Pulmonary artery endothelial cell (primary cell): ENCODE results near the gene KASH5. TPM values are rescaled to one million over a fixed set of nuclear protein-coding genes. Genes with fewer than 3 reads are reported as not detected.

Experiments
- DNase-seq: peaks from one replicate; pipeline ENCODE4 v3.0.0-alpha.2; 2011; ENCODE audit warnings: low read depth, low spot score
- total RNA-seq: library from RNA; depleted of rRNA; stranded (reverse); fragments of >200 nt; gene quantifications from 2 replicates; pipeline ENCODE4 v1.2.3, GENCODE V29; 2014

The KASH5 gene, protein sequence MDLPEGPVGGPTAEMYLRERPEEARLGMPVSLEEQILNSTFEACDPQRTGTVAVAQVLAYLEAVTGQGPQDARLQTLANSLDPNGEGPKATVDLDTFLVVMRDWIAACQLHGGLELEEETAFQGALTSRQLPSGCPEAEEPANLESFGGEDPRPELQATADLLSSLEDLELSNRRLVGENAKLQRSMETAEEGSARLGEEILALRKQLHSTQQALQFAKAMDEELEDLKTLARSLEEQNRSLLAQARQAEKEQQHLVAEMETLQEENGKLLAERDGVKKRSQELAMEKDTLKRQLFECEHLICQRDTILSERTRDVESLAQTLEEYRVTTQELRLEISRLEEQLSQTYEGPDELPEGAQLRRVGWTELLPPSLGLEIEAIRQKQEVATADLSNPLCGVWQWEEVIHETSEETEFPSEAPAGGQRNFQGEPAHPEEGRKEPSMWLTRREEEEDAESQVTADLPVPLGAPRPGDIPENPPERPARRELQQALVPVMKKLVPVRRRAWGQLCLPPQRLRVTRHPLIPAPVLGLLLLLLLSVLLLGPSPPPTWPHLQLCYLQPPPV
- not detected in 2 replicates for total RNA-seq

DNA sequence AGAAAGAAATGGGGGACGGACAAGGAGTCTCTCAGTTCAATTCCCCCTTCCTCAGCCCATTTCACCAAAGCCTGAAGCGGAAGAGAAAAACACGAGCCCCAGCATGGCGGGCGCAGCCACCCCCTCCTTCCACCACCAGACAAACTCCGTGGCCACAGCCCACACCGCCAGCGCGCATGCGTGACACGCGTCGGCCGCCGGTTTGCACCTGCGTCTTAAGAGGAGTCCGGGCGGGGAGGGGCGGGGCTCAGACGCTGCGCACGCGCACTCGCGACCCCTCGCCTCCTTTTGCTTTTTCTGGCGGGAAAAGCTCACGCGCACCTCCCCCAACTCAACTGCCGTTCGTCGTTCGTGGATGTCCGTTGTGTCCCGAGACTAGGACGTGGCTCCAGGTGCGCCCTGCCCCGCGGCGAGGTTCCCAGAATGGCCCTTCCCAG lies at the start of gene KASH5:
Gene KASH5 (plus strand): TSS at position 314 of the 437 bp plus-strand sequence. CDS start 2,635 bp downstream, outside the sequence.
- DNase-seq, result no peak

DNA sequence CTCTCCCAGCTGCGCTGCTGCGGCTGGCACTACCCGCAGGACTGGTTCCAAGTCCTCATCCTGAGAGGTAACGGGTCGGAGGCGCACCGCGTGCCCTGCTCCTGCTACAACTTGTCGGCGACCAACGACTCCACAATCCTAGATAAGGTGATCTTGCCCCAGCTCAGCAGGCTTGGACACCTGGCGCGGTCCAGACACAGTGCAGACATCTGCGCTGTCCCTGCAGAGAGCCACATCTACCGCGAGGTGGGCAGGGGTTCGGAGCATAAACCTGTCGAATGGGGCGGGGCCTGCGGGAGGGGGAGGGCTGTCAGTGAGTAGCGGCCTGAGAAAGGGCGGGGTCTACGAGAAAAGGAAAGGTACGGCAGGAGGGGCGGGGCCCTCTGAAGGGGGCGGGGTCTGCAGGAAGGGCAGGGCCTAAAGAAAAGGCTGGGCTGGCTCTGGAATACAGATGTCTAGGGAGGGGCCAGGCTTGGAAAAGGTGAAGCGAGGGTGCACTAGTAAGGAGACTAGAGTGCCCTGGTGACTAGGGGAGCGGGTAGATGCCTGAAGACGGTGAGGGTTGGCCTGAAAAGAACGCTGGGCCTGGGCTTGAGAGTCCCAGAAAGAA lies 49.3 kb upstream of the KASH5 start:
- DNase-seq, result no peak

DNA sequence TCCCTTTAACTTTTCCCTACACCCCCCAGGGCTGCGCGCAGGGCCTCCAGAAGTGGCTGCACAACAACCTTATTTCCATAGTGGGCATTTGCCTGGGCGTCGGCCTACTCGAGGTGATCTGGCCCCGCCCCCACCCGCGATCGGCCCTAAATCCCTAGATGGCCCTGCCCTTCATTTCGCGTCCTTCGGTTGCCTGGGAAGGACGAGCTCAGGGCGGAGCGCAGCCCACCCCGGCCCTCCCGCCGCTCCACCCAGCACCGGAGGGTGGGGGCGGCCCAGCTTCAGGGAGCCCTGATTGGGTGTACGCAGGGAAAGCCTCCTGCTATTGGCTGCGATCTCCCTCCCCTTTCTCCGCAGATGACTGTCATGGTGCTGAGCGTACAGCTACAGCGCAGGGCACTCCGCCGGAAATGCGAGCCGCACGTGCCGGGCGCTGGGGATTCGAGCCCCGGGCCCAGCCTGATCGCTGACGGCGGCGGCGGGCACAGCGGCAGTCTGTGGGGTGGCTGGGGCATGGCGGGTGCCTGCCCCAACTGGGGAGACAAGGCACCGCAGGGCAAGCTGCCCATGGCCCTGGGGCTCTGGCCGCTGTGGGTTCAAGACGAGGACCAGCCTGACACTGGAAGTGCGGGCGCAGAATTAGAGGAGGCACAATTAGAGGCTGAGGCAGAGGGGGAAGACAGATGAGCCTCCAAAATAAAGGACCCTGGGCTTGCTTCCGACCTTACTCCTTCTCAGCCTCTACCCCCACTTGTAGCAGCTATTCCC lies 48.6 kb upstream of the KASH5 start:
- peak; percentile 65 for DNase-seq

DNA sequence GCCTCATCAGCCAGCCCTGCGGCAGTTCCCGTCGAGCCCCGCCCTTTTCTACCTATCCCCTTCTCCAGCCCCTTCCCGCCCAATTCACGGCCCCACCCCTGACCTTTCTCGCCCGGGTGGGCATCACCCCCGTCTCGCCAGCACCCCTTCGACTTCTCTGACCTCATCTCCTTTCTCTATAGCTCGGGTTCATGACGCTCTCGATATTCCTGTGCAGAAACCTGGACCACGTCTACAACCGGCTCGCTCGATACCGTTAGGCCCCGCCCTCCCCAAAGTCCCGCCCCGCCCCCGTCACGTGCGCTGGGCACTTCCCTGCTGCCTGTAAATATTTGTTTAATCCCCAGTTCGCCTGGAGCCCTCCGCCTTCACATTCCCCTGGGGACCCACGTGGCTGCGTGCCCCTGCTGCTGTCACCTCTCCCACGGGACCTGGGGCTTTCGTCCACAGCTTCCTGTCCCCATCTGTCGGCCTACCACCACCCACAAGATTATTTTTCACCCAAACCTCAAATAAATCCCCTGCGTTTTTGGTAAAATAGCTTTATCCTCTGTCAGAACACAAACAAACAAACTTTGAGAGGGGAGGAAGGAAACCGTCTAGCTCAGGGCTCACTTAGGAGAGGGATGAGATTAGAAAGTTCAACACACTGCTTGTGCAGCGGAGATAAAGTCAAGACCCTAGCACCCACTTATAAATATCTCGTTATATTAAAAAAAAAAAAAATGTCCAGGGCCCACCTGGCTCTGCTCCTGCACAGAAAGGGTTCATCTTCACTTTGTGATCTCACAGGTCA lies 47.8 kb upstream of the KASH5 start:
- DNase-seq, result no peak

DNA sequence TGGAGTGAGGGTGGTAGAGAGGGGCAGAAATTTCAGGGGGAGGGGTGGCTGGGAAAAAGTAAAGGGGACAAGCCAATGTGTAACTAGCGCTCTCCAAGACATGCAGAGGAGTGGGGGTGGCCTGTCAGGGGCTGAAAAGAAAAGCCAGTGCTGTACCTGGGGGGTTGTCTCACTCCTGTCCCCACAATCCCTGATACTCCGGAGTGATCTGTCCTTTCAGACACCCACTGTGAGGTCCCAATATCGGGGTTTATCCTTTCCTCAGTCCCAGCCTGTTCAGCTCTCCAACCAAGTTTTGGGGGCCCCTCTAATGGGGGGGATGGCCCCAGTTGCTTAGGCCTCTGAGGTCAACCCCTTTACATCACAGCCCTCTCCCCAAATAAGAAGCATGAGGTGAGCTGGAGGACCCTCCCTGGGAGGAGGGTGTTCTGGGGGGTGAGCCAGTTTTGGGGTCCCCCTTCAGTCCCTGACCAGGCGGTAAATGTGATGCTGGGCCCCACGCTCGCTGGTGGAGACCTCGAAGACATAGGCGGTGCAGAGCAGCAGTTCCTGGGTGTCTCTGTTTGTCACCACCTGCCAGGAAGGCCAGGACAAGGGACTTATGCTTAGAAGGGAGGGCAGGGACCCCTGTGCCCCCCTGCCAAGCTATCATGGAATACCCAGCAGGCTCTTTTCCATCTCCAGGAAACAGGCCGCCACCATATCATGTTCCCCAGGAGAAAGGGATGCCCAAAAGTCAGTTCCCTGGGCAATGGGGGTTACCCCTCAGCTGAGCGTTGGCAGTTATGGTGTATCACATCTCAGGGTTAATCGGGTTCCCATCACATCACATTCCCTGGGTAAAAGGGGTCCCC lies 47.0 kb upstream of the KASH5 start:
- DNase-seq, result no peak

DNA sequence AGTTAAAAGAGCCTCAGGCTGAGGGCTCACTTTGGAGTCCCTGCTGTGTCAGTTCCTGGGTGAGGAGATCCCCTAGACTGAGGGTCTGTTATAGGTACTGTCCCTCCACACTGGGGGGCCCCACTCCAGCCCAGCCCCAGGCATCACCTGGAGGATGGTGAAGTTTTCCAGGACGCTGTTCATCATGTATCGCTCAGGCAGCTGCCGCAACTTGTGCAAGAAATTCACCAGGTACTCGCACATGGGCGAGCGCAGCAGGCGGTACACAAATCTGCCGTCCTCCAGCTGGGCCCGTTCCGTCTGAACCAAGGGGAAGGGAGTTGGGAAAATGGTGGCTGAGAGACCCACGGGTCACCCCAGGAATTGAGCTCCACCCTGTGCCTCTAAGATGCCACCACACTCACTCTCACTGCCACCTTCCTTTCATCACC lies 45.7 kb upstream of the KASH5 start:
- DNase-seq, result no peak

DNA sequence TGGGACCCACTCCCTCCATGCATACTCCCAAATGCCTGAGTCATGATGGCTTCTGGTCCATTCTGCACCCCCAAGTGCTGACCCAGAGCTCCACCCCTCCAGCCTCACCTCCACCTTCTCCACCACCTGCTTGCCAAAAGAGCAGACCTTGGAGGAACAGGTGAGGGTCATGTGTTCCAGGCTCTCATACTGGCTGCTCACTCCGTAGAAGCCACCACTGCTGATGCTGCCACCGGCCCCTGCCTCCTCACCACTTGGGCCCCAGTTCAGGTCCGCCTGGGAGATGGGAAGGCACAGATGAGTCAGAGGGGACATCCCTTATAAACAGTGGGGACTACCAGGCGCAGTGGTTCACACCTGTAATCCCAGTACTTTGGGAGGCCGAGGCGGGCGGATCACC lies 44.9 kb upstream of the KASH5 start:
- no peak for DNase-seq

DNA sequence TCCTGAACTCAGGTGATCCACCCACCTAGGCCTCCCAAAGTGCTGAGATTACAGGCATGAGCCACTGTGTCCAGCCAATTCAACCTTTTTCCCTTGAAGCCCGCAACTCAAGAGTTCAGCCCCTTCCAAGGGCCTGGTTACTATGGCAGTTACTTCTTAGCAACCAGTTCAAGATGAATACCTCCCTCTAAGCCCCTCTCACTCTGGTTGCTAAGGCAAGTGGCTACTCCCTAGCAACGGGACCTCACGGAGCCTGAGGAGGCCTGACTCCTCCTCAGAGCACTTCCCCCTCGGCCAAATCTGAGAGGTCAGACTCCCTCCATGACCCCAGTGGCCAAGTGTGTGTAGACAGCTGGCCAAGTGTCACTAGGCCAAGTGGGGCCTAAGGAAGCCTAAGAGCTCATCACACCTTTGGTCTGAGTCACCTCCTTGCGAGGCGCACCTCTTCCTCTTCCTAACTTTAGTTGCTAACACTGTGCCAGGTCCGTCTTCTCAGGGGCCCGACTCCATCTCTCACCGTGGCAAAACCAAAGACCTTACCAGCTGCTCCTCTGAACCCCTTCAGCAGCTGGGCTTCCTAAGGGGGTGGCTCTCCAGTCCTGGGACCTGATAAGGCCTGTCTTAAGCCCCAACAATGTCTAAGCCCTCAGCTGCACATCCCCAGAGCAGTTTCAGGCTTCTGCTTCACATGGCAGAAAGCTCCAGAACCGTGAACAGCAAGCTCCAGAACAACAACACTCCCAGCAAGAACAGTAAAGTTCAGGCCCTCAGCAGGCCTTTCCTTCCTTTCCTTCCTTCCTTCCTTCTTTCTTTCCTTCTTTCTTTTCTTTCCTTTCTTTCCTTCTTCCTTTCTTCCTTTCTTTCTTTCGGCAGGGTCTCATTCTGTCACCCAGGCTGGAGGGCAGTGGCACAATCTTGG lies 43.3 kb upstream of the KASH5 start:
- DNase-seq, result no peak

DNA sequence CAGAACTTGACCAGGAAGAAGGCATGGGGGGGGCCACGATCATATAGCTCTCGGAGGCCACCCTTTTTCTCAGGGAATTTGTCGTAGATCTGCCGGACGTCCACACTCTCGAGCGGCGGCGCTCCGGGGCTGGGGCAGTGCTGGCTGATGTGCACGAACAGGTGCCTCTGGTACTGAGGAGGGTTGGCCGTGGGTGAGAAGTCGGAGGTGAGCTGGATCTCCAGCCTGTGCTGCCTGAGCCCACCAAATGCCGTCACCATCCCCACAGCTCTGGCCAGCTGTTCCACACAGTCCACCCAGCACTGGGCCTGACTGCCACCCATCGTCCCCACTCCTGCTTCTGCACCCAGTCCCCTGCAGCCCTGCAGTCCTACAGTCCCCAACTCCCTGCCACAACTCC lies 40.9 kb upstream of the KASH5 start:
- DNase-seq, result no peak

DNA sequence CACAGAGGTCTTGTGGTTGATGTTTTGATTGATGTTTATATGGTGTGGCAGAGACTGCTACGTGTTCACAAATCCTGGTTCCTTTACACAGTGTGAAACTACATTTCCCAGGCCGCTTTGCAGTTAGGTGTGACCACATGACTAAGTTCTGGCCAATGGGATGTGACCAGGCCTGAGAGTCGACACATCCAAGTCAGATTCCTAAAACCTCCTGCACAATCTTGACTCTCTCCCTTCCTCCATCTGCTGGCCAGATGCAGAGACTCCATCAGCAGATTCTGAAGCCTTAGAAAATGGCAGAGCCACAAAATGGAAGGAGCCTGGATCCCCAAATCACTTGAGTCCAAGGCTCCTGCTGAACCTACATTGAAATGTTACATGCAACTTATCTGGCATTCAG lies 40.2 kb upstream of the KASH5 start:
- DNase-seq, result no peak

DNA sequence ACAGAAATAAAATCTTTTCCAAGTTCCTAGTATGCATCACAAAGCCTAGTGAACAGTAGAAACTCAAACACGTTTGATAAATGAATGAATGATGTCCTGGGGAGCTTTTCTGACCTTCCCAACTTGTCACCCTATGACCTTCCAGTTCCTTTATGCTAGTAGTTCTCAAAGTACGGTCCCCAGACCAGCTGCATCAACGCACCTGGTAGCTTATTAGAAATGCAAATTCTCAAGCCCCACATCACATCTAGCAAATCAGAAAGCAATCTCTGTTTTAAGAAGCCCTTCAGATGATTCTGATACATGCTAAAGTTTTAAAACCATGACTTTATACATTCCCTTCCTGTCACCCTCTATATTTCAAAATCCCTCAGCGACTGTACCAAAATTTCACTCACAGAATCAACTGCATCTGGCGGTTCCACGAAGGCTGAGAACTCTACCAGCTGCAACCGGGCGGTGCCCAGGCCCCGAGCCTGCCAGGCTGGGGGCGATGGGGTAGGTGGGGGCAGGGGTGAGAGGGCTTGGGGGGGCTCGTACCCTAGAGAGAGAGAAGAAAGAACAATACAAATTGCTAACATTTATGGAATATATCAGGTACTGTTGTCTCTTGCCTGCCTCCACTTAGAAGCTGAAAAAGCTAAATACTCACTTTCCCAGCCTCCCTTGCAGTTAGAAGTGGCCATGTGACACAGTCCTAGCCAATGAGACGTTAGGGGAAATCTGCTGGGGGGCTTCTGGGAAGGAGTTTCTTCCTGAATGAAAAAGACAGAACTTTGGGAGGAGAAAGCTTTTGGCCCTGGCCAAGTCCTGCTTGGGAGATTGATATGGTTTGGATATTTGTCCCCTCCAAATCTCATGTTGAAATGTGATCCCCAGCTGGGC lies 39.5 kb upstream of the KASH5 start:
- DNase-seq, result no peak

DNA sequence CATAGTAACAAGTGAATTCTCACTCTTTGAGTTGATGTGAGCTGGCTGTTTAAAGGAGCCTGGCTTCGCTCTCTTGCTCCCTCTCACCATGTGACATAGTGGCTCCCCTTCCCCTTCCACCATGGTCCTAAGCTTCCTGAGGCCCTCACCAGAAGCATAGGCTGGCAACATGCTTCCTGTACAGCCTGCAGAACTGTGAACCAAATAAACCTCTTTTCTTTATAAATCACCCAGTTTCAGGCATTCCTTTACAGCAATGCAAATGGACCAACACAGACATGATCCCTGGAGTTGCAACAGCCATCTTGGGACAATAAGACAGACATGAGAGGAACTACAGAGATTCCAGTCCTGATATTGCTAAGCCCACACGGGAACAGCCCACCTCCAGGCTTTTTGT lies 38.5 kb upstream of the KASH5 start:
- no peak for DNase-seq

DNA sequence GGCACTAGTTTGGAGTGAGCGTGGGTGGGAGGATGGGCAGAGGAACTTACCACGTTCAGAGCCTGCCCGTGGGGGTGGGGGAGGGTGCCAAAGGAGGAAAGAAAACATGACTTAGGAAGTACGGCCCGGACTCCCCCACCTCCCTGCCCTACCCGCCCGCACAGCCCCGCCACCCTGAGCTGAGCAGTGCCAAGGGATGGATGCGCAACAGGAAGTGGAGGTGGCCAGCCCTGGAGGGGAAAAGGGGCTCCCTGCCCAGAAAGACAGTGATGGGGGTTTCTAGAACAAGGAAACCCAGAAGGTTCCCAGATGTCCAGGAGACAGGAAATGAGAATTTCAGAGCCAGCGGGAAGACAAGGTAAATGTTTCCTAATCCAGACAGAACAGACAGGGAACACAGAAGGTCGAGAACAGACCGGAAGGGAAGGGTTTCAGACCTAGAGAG lies 32.1 kb upstream of the KASH5 start:
- DNase-seq, result no peak

DNA sequence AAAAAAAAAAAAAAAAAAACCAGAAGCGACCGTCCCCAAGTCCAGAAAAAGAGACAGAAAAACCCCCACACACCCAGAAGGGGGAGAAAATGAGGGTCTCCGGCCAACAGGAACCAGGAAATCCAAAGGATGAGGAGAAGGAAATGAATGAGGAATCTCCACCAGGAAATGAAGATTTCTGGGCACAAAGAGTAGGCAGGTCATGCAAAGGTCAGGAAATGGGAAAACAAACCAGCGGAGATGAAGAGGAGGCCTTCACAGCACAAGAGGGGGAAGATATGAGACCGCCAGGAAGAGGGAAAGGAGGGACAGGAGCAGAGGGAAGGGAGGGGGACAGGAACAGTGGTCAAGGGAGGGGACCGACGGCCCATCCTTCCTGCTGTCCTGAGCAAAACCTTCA lies 31.7 kb upstream of the KASH5 start:
- DNase-seq, result no peak

DNA sequence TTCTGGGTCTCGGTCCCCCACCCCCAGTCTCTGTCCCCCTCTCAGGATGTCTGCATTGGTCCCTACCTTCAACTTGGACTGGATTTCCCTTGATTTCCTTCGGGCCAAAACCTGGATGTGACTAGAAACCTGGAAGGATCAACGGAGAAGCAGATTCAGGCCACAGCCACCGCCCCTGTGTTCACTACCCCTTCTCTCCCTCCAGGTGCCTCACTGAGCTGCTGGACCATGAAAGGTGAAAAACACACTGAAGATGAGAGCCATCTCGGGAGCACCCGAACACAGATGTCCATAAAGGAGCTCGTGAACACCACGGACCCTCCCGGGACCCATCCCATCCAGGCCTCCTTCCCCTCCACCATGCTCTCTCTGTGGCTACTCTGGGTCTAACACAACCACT lies 30.9 kb upstream of the KASH5 start:
- no peak for DNase-seq

DNA sequence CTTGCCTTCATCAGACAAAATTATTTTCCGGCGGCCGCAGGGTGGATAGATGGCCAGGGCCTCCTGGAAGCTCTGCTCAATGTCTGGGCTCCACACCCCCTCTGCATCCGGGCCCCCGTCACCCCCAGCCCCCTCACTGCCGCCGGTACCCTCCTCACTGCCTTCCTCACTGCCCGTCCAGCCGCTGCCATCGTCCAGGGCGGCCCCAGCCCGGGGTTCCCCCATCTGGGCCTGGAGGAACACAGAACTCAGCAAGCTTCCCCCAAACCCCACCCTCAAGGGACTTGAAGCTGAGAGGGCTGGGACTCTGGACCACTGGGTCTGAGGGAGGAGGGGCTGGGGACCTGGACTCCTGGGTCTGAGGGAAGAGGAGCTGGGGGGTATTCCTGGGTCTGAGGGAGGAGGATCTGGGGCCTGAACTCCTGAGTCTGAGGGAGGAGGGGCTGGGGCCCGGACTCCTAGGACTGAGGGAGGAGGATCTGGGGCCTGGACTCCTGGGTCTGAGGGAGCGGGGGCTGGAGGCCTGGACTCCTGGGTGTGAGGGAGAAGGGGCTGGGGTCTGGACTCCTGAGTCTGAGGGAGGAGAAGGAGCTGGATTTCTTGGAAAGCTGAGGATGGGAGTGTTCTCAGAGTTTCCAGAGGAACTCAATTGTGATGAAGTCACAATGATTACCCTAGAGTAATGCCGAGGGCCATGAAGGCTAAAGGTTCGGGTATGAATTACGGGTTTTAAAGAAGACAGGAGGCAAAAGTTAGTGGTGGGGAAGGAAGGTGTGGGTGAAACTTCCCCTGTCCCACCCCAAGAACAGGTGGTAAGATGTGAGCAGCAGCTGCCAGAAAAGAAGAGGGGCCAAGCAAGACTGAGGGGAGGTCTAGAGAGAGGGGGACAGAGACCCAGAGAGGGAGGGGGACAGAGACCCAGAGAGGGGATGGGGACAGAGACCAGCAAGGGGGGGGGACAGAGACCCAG lies 27.9 kb upstream of the KASH5 start:
- DNase-seq, result no peak
